ENCODE measurements around the gene P2RX2.

GRCh38 chr12:132569856-132570480 is 48.6 kb upstream of the P2RX2 start:
- TF ChIP-seq, protein P1, sequence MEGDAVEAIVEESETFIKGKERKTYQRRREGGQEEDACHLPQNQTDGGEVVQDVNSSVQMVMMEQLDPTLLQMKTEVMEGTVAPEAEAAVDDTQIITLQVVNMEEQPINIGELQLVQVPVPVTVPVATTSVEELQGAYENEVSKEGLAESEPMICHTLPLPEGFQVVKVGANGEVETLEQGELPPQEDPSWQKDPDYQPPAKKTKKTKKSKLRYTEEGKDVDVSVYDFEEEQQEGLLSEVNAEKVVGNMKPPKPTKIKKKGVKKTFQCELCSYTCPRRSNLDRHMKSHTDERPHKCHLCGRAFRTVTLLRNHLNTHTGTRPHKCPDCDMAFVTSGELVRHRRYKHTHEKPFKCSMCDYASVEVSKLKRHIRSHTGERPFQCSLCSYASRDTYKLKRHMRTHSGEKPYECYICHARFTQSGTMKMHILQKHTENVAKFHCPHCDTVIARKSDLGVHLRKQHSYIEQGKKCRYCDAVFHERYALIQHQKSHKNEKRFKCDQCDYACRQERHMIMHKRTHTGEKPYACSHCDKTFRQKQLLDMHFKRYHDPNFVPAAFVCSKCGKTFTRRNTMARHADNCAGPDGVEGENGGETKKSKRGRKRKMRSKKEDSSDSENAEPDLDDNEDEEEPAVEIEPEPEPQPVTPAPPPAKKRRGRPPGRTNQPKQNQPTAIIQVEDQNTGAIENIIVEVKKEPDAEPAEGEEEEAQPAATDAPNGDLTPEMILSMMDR (IDR thresholded peaks at IDR 0.05), result no peak
- no peak for TF ChIP-seq EZH2phosphoT487 (IDR thresholded peaks at IDR 0.05)
- TF ChIP-seq EZH2 (IDR thresholded peaks at IDR 0.05), result no peak

All from neural progenitor cell (in vitro differentiated cells).